Activated CD4-positive, alpha-beta T cell treated with anti-CD3 and anti-CD28 coated beads for 4 hours (primary cell): ENCODE data around the gene ADAM10.
"Not testable (repeated sequence)": the region's sequence is repeated elsewhere in the genome, so short reads cannot be mapped to it uniquely, and the experiment has no call there.

Experiments
- DNase-seq, 2 donors: peaks; one replicate each; pipeline ENCODE4 v3.0.0-alpha.2; 2020

ADAM10 gene

DNA sequence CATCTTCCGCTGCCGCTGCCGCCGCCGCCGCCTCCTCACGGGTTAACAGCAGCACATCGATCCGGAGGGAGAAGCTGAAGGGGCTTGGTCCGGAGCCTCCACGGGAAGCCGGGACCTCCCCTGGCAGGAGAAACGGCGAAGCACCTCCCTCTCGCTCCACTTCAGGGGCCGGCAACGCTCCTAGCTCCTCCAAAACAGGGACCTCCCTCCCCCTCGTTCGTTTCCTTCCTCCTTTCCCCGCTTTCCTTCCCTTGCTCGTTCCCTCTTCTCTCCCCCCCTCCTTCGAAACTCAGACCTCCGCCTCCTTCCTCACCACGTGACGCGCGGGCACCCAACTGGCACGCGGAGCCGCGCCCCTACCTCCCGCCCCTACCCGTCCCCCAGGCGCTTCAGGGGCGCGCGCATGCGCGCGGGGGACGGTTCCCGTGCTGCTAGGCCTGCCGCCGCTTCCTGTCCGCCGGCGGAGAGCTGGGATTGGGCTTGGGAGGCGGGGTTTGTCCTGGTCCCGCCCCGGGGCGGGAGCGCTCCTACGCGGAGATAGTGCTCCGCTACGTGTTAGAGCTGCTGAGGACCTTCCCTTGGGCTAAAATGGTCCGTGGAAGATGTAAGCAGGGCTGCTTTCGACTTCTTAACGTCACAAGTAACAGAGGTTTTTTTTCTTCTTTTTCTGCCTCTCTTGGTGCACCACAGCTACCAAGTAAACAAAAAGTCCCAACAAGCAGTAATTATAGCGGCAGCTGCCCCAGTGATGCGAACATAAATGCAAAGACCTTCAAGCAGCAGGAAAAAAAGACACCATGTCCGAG lies at the start of gene ADAM10:
Gene ADAM10 (minus strand): TSS at position 176 of the 806 bp plus-strand sequence. CDS start 173 bp downstream, at position 3.
- peak; percentile 98 for DNase-seq

- no peak for DNase-seq
Observed at GRCh38 chr15:58797505-58797904, 48.0 kb upstream of the ADAM10 start.

- DNase-seq = no peak
Observed at GRCh38 chr15:58795825-58796224, 46.3 kb upstream of the ADAM10 start.

- DNase-seq = no peak
Observed at GRCh38 chr15:58793862-58794261, 44.4 kb upstream of the ADAM10 start.

- no peak for DNase-seq
Observed at GRCh38 chr15:58788056-58788710, 38.7 kb upstream of the ADAM10 start.

- no peak for DNase-seq
Observed at GRCh38 chr15:58785355-58785754, 35.8 kb upstream of the ADAM10 start.

GRCh38 chr15:58779554-58779953 lies 30.0 kb upstream of the ADAM10 start:
- no peak for DNase-seq

- DNase-seq = no peak
Observed at GRCh38 chr15:58777107-58777506, 27.6 kb upstream of the ADAM10 start.

GRCh38 chr15:58775402-58775801 lies 25.9 kb upstream of the ADAM10 start:
- DNase-seq = no peak

DNA sequence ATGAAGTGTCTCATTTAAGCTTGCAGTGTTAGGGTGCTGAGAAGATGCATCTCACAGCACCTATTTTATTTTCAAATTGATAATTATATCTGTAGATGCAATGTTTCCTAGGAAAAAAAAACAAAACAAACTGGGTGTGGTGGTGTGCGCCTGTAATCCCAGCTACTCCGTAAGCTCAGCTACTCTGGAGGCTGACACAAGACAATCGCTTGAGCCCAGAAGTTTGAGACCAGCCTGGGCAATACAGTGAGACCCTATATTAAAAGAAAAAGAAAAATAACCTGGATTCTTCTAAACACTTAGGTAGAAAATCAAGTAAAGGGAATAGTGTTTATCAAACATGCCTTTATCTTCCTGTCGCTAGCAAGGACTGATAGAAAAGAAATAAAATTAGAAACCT lies 23.5 kb upstream of the ADAM10 start:
- no peak for DNase-seq

GRCh38 chr15:58771621-58772250 lies 22.2 kb upstream of the ADAM10 start:
- peak in 1 of 2 donors; percentile 16 for DNase-seq

DNA sequence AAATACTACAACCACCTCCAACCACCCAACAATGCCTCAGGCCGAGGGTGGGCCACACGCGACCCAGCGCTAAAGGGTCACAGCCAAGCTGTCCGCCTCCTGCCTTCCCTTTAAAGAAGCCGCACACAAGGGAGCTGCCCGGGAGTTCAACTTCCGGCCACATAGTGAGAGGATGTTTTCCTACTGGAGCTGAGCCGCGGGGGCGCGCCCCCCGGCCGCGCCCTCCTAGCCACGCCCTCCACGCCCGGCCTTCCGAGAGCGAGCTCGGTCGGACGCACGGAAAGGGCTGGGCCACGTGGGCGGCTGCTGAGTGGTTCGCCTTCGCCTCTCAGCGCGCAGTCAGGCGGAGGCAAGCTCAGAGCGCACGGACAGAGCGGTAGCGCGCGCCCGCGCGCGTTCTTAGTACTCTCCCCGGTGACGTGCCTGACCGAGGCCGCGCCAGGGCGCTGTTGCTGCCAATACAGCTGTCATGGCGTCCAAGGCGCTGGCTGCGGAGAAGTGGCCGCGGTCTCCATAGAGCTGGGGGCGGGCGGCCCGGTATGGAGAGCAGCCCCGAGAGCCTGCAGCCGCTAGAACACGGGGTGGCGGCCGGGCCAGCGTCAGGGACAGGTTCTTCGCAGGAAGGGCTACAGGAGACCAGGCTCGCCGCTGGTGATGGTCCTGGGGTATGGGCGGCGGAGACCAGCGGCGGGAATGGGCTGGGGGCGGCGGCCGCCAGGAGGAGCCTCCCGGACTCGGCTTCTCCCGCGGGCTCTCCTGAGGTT lies 21.5 kb upstream of the ADAM10 start, which contains the start of gene MINDY2:
Gene MINDY2 (plus strand): TSS at position 446 of the 764 bp plus-strand sequence. CDS start 94 bp downstream, at position 540.
- DNase-seq = peak; percentile 88 to 90

DNA sequence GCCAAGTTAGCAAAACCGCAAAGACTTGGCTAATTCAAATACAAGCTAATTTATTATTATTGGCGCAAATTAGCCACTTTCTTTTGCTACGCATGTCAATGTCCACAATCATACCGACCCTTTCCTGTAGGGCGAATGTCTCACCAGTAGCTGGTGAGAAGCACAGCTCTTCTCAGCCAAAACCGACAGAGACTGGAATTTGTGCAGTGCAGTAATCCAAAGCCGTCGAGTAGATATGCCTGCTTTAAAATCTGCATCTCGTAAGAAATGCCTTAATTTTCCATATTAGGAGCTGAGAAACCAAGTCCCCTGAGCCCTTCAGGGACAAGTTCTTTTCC lies 21.0 kb upstream of the ADAM10 start:
- peak in 1 of 2 donors; percentile 9 for DNase-seq

DNA sequence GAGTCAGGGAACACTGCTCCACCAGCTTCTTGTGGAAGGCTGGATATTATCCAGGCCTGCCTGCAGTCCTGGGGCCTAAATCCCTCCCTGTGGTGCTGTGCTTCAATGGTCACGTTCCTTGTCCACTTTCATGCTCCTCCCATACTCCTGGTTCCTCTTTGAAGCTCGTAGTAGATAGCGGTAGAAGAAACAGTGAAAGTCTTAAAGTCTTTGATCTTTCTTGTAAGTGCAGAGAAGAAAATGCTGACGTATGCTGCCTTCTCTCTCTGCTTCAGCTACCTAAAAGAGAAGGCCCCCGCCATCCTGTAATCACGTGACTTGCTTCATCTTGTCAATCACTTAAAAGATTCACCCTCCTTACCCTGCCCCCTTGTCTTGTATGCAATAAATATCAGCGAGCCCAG lies 19.1 kb upstream of the ADAM10 start:
- not testable (repeated sequence) for DNase-seq

DNA sequence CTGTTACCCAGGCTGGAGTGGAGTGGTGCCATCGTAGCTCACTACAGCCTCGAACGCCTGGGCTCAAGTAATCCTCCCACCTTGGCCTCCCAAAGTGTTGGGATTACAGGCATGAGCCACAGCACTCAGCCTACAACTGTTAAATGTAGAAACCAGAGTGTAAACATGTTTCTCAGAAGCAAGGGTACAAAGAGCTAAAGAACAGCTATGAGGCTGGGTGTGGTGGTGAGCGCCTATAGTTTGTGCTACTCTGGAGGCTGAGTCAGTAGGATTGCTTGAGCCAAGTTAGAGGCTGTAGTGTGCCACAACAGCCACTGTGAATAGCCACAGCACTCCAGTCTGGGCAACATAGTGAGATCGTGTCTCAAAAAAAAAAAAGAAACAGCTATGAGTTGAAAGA lies 16.8 kb upstream of the ADAM10 start:
- no peak for DNase-seq

DNA sequence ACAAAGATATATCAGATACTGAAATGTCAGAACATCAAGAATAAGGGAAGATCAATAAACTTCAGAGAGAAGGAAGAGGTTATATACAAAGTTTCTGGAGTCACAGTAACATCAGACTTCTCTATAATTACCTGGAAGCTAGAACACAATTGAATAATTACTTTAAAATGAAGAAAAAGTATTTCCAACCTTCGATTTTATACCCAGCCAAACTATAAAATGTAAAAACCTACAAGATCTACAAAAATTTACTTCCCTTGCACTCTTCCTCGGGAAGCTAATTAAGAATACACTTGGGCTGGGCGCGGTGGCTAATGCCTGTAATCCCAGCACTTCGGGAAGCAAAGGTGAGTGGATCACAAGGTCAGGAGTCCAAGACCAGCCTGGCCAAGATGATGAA lies 15.0 kb upstream of the ADAM10 start:
- DNase-seq = no peak

- DNase-seq = no peak
Observed at GRCh38 chr15:58762731-58763130, 13.2 kb upstream of the ADAM10 start.

DNA sequence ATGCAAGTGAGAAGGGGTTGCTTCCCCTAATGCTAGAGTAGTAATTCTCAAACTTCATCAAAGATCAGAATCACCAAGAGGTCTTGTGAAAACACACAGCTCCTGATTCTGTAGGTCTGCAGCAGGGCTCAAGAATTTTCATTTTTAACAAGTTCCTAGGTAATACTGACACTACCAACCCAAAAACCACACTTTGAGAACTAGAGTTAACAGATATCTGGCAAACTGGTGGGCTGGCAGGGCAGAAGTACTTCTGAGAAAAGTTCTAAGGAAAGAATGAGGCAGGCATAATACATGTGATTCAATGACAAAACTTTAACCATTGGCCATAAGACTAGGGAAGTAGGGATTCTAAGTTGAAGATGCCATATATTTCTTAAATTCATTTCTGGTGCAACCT lies 12.8 kb upstream of the ADAM10 start:
- DNase-seq = no peak

- DNase-seq = peak; percentile 14
Observed at GRCh38 chr15:58761010-58761388, 11.5 kb upstream of the ADAM10 start.

DNA sequence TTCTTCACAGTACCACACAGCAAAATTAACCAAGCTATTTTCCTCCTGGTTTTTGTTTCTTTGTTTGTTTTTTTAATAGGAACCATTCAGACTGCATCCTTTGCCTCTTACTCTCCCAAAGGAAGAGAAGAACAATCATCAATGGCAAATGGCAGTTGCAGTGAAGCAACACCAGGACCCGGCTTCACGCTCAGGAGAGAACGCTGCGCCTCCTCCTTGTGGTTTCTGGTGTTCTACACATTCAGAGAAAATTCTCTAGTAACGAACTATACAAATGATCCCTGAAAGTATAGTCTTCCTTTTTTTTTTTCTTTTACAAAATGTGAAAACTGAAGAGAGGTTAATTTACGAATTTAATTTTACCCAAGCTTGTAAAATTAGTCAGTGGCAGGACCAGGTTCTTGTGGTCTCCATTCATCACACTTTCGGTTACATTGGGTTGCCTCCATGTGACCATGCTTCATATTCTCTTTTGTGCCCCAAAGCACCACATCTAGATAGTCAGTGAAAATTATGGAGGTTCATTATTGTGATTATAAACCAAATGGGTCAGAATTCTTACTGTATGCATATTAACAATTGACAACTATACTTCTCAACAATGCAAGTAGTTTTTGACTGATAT lies 11.0 kb upstream of the ADAM10 start:
- no peak for DNase-seq

DNA sequence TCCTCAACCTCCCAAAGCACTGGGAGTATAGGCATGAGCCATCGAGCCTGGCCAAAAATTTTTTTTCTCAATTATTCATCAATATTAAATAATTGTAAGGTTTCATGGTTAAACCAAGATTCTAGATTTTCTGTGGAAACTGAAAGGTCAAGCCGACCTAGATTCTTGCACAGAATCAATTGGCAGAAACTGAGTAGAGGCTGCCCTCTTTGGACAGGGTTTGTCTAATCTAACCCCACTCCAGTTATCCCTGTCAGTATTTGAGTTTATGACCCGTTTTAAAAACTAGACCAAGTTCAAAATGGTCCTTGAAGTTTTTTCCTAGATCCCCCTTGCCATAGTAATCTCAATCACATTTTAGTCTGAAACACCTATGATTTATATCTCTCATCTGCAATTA lies 8.6 kb upstream of the ADAM10 start:
- no peak for DNase-seq

- no peak for DNase-seq
Observed at GRCh38 chr15:58755956-58756355, 6.4 kb upstream of the ADAM10 start.

GRCh38 chr15:58755350-58755749 lies 5.8 kb upstream of the ADAM10 start:
- DNase-seq = no peak
